ENCODE data around the gene ZNF396. TPM values are rescaled to one million over a fixed set of nuclear protein-coding genes. Genes with fewer than 3 reads are reported as not detected.

Gene ZNF396
- total and polyA plus RNA-seq, 2 experiments from 2014 or later, result 0.31 to 0.36 TPM

DNA sequence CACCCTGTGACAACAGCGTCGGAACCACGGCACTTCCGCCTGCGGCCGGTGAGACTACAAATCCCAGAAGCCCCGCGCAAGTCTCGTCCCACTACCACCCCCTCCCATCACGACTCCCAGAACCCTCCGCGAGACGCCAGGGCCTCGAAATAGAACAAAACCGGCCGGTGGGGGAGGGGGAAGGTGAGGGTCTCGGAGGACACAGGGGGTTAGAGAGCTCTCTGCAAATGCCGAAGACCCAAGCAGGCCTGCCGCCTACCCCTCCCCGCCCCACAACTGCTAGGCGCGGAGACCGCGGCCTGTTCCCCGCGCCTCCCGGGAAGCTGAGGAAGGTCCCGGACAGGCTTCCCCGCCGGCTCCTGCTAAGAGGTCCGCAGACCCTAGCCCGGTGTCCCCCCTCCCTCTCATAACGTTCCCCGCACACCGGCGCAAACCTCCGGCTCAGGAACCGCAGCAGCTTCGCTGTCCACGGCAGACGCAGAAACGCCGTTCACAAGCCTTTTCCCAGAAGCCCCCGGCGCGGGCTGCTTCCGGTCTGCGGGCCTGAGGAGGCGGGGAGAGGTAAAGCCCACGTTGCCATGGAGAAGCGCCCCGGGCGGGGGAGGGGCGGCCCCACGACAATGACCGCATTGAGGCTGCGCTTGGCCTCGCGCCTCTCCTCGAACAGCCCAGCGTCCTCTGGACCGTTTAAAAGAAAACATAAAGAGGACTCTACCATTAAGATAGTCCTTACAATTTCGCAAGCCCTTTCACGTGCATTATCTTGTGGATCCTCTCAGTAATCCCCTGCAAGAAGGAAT lies 33.0 kb downstream of the ZNF396 start, which contains the start of gene ZNF24 (continued):
- TF ChIP-seq, protein P1, sequence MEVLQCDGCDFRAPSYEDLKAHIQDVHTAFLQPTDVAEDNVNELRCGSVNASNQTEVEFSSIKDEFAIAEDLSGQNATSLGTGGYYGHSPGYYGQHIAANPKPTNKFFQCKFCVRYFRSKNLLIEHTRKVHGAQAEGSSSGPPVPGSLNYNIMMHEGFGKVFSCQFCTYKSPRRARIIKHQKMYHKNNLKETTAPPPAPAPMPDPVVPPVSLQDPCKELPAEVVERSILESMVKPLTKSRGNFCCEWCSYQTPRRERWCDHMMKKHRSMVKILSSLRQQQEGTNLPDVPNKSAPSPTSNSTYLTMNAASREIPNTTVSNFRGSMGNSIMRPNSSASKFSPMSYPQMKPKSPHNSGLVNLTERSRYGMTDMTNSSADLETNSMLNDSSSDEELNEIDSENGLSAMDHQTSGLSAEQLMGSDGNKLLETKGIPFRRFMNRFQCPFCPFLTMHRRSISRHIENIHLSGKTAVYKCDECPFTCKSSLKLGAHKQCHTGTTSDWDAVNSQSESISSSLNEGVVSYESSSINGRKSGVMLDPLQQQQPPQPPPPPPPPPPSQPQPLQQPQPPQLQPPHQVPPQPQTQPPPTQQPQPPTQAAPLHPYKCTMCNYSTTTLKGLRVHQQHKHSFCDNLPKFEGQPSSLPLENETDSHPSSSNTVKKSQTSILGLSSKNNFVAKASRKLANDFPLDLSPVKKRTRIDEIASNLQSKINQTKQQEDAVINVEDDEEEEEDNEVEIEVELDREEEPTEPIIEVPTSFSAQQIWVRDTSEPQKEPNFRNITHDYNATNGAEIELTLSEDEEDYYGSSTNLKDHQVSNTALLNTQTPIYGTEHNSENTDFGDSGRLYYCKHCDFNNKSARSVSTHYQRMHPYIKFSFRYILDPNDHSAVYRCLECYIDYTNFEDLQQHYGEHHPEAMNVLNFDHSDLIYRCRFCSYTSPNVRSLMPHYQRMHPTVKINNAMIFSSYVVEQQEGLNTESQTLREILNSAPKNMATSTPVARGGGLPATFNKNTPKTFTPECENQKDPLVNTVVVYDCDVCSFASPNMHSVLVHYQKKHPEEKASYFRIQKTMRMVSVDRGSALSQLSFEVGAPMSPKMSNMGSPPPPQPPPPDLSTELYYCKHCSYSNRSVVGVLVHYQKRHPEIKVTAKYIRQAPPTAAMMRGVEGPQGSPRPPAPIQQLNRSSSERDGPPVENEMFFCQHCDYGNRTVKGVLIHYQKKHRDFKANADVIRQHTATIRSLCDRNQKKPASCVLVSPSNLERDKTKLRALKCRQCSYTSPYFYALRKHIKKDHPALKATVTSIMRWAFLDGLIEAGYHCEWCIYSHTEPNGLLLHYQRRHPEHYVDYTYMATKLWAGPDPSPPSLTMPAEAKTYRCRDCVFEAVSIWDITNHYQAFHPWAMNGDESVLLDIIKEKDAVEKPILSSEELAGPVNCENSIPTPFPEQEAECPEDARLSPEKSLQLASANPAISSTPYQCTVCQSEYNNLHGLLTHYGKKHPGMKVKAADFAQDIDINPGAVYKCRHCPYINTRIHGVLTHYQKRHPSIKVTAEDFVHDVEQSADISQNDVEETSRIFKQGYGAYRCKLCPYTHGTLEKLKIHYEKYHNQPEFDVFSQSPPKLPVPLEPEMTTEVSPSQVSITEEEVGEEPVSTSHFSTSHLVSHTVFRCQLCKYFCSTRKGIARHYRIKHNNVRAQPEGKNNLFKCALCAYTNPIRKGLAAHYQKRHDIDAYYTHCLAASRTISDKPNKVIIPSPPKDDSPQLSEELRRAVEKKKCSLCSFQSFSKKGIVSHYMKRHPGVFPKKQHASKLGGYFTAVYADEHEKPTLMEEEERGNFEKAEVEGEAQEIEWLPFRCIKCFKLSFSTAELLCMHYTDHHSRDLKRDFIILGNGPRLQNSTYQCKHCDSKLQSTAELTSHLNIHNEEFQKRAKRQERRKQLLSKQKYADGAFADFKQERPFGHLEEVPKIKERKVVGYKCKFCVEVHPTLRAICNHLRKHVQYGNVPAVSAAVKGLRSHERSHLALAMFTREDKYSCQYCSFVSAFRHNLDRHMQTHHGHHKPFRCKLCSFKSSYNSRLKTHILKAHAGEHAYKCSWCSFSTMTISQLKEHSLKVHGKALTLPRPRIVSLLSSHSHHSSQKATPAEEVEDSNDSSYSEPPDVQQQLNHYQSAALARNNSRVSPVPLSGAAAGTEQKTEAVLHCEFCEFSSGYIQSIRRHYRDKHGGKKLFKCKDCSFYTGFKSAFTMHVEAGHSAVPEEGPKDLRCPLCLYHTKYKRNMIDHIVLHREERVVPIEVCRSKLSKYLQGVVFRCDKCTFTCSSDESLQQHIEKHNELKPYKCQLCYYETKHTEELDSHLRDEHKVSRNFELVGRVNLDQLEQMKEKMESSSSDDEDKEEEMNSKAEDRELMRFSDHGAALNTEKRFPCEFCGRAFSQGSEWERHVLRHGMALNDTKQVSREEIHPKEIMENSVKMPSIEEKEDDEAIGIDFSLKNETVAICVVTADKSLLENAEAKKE (CRISPR knock-in tag; IDR thresholded peaks at IDR 0.05), result no peak
- no peak for TF ChIP-seq EZH2phosphoT487 (IDR thresholded peaks at IDR 0.05; ENCODE audit: unreplicated experiment)

GRCh38 chr18:35343488-35343935 lies 33.6 kb downstream of the ZNF396 start:
- Histone ChIP-seq H3K4me1 (ENCODE audit: insufficient read depth) (peaks cover 15% of the 10 kb centered on the region), H3K27ac (ENCODE audit: low read depth) (no peak overlapping the region)
- H3K36me3 Mint-ChIP-seq (ENCODE audit: low read depth), result peaks cover 23% of the 10 kb centered on the region

More at GRCh38 chr18:35343488-35343935, 33.6 kb downstream of the ZNF396 start:
- Mint-ChIP-seq H3K9me3 (no peaks in the 10 kb centered on the region), H3K4me3 (peak overlapping the region; percentile 99), H3K27me3 (ENCODE audit: insufficient read depth, low read depth, poor library complexity) (peaks cover 17% of the 10 kb centered on the region), H3K4me1 (peaks cover 17% of the 10 kb centered on the region), H3K27ac (peak overlapping the region; percentile 98)
- Histone ChIP-seq H3K79me2 (replicated peaks; ENCODE audit: insufficient read depth) (peaks cover 50% of the 10 kb centered on the region), H3K27me3 (ENCODE audit: insufficient read depth) (no peaks in the 10 kb centered on the region), H3K4me2 (peak overlapping the region; percentile 94), H3K36me3 (ENCODE audit: insufficient read depth) (peaks cover 21% of the 10 kb centered on the region), H2AFZ (no peak overlapping the region), H3K4me3 (peak overlapping the region; percentile 93), H3F3A (replicated peaks; ENCODE audit: low read depth) (no peaks in the 10 kb centered on the region), H4K20me1 (replicated peaks; ENCODE audit: insufficient read depth) (peaks cover 35% of the 10 kb centered on the region), H3K9me2 (ENCODE audit: insufficient read depth) (no peaks in the 10 kb centered on the region)
- ATAC-seq, result no peak
- TF ChIP-seq, protein P2, sequence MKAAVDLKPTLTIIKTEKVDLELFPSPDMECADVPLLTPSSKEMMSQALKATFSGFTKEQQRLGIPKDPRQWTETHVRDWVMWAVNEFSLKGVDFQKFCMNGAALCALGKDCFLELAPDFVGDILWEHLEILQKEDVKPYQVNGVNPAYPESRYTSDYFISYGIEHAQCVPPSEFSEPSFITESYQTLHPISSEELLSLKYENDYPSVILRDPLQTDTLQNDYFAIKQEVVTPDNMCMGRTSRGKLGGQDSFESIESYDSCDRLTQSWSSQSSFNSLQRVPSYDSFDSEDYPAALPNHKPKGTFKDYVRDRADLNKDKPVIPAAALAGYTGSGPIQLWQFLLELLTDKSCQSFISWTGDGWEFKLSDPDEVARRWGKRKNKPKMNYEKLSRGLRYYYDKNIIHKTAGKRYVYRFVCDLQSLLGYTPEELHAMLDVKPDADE (IDR thresholded peaks at IDR 0.05), result no peak
- no peak for TF ChIP-seq ZNF331 (CRISPR knock-in tag; IDR thresholded peaks at IDR 0.05; ENCODE audit: low read depth)
- TF ChIP-seq STAT1 (IDR thresholded peaks at IDR 0.05; ENCODE audit: unreplicated experiment), result no peak
- TF ChIP-seq EZH2phosphoT487 (IDR thresholded peaks at IDR 0.05; ENCODE audit: unreplicated experiment), result no peak
- no peak for TF ChIP-seq ZNF114 (CRISPR knock-in tag; IDR thresholded peaks at IDR 0.05)
- no peak for TF ChIP-seq NANOG (IDR thresholded peaks at IDR 0.05; ENCODE audit: borderline replicate concordance)
- TF ChIP-seq, protein P3, sequence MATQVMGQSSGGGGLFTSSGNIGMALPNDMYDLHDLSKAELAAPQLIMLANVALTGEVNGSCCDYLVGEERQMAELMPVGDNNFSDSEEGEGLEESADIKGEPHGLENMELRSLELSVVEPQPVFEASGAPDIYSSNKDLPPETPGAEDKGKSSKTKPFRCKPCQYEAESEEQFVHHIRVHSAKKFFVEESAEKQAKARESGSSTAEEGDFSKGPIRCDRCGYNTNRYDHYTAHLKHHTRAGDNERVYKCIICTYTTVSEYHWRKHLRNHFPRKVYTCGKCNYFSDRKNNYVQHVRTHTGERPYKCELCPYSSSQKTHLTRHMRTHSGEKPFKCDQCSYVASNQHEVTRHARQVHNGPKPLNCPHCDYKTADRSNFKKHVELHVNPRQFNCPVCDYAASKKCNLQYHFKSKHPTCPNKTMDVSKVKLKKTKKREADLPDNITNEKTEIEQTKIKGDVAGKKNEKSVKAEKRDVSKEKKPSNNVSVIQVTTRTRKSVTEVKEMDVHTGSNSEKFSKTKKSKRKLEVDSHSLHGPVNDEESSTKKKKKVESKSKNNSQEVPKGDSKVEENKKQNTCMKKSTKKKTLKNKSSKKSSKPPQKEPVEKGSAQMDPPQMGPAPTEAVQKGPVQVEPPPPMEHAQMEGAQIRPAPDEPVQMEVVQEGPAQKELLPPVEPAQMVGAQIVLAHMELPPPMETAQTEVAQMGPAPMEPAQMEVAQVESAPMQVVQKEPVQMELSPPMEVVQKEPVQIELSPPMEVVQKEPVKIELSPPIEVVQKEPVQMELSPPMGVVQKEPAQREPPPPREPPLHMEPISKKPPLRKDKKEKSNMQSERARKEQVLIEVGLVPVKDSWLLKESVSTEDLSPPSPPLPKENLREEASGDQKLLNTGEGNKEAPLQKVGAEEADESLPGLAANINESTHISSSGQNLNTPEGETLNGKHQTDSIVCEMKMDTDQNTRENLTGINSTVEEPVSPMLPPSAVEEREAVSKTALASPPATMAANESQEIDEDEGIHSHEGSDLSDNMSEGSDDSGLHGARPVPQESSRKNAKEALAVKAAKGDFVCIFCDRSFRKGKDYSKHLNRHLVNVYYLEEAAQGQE (IDR thresholded peaks at IDR 0.05; ENCODE audit: unreplicated experiment), result no peak
- TF ChIP-seq CTCF (conservative IDR thresholded peaks at IDR 0.05; ENCODE audit: low read depth in 2 of 2), result no peak
- DNase-seq (ENCODE audit: low spot score), result no peak

Data from GM23338 (cell line).